ENCODE measurements around the gene GPC5. TPM values are rescaled to one million over a fixed set of nuclear protein-coding genes. Genes with fewer than 3 reads are reported as not detected.

The GPC5 gene
- total RNA-seq, 1 experiment from 2014 or later = 0.15 TPM

DNA sequence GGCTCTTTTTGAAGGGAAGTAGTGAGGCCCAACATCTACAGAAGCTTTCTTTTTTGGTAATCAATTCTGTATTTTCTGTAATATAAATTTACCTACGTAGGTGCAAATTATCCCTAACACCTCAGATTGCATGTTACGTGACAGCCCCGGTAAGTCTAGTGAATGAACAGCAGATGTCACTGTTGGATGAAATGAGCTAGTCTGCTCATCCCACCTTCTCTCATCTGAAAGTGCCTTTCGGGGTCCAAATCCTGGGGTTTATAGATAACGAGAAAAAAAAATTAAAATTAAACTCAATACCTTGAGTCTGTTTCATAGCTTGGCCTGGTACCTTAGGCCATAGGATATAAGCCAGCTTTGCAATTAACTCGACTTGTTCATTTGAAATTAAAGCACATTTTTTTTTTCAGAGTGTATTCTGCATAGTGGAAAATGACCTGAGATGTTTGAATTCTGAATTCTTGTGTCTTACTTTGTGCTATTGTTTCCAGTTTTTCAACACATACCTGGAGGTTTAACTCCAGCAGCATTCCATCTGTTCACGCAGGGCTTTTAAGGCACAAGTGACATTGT is 548.2 kb downstream of the GPC5 start:
- Histone ChIP-seq H3K27me3 (ENCODE audit: insufficient read depth, low read length) (no peaks in the 10 kb centered on the region), H2BK20ac (ENCODE audit: low read depth, low read length, poor library complexity, severe bottlenecking) (no peak overlapping the region), H3K79me1 (ENCODE audit: insufficient read depth, low read depth, low read length, poor library complexity, severe bottlenecking) (no peaks in the 10 kb centered on the region), H4K91ac (ENCODE audit: insufficient read length, low read depth, low read length) (no peak overlapping the region), H3K18ac (ENCODE audit: insufficient read length, low read depth, low read length) (no peak overlapping the region), H3K4me1 (ENCODE audit: insufficient read depth, low read length) (peaks cover 2% of the 10 kb centered on the region; the same call in 1 of the 2 replicates), H4K5ac (ENCODE audit: insufficient read length, low read depth, low read length) (no peak overlapping the region), H3K23me2 (ENCODE audit: insufficient read length, low read depth, low read length, poor library complexity, severe bottlenecking) (no peaks in the 10 kb centered on the region), H3K14ac (ENCODE audit: insufficient read depth, low read length) (no peak overlapping the region), H3T11ph (ENCODE audit: low read length) (no peak overlapping the region), H2AK5ac (ENCODE audit: insufficient read length, low read length) (no peak overlapping the region), H2BK15ac (ENCODE audit: low read depth, low read length) (no peak overlapping the region), H3K23ac (ENCODE audit: insufficient read length, low read depth, low read length) (no peak overlapping the region), H3K79me2 (ENCODE audit: insufficient read depth, low read length) (no peaks in the 10 kb centered on the region), H3K9ac (ENCODE audit: extremely low read depth, insufficient read length, low read length) (no peak overlapping the region), H4K8ac (replicated peaks; ENCODE audit: insufficient read length, low read depth, low read length) (no peak overlapping the region), H3K4me2 (ENCODE audit: insufficient read depth, insufficient read length, low read length) (no peak overlapping the region), H2BK5ac (ENCODE audit: insufficient read length, low read length) (no peak overlapping the region), H4K20me1 (ENCODE audit: control insufficient read depth, insufficient read depth, insufficient read length) (no peaks in the 10 kb centered on the region), H3K56ac (ENCODE audit: insufficient read length, low read depth, low read length) (no peak overlapping the region), H3K9me3 (ENCODE audit: control insufficient read depth, low read depth, low read length) (no peaks in the 10 kb centered on the region), H3K27ac (ENCODE audit: insufficient read length, low read depth, low read length) (no peak overlapping the region), H3K4ac (ENCODE audit: low read depth, low read length) (no peak overlapping the region), H2BK12ac (ENCODE audit: insufficient read length, low read depth, low read length) (no peak overlapping the region), H2AFZ (ENCODE audit: low read length) (no peak overlapping the region), H2BK120ac (ENCODE audit: low read depth, low read length, poor library complexity, severe bottlenecking) (no peak overlapping the region)
- H3K27me3 Mint-ChIP-seq (ENCODE audit: low read depth) = peaks cover 4% of the 10 kb centered on the region
- no peaks in the 10 kb centered on the region; a peak in 1 of 7 replicates for H3K36me3 Mint-ChIP-seq (ENCODE audit: insufficient read depth in 1 of 3, low read depth in 3 of 3)
- H3K4me3 Mint-ChIP-seq = no peak overlapping the region
- peaks cover 2 to 4% of the 10 kb centered on the region in 2 experiments; a peak in 3 of 4 replicates for H3K4me1 Mint-ChIP-seq
- no peak for DNase-seq
- no peak overlapping the region for H3K27ac Mint-ChIP-seq
- no peaks in the 10 kb centered on the region; a peak in 1 of 5 replicates for H3K9me3 Mint-ChIP-seq
- TF ChIP-seq, protein P1, sequence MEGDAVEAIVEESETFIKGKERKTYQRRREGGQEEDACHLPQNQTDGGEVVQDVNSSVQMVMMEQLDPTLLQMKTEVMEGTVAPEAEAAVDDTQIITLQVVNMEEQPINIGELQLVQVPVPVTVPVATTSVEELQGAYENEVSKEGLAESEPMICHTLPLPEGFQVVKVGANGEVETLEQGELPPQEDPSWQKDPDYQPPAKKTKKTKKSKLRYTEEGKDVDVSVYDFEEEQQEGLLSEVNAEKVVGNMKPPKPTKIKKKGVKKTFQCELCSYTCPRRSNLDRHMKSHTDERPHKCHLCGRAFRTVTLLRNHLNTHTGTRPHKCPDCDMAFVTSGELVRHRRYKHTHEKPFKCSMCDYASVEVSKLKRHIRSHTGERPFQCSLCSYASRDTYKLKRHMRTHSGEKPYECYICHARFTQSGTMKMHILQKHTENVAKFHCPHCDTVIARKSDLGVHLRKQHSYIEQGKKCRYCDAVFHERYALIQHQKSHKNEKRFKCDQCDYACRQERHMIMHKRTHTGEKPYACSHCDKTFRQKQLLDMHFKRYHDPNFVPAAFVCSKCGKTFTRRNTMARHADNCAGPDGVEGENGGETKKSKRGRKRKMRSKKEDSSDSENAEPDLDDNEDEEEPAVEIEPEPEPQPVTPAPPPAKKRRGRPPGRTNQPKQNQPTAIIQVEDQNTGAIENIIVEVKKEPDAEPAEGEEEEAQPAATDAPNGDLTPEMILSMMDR (conservative IDR thresholded peaks at IDR 0.05) = peak; percentile 78
- no CpG with 5 or more reads among the region's 7 CpGs for WGBS (ENCODE audit: extremely low coverage, insufficient read length, low lambda C conversion rate)

All from H9 (cell line).